ENCODE results near the gene HMGN1. TPM values are rescaled to one million over a fixed set of nuclear protein-coding genes. Genes with fewer than 3 reads are reported as not detected.

Gene HMGN1
- total RNA-seq, 2 experiments from 2014 or later: 441 to 449 TPM

DNA sequence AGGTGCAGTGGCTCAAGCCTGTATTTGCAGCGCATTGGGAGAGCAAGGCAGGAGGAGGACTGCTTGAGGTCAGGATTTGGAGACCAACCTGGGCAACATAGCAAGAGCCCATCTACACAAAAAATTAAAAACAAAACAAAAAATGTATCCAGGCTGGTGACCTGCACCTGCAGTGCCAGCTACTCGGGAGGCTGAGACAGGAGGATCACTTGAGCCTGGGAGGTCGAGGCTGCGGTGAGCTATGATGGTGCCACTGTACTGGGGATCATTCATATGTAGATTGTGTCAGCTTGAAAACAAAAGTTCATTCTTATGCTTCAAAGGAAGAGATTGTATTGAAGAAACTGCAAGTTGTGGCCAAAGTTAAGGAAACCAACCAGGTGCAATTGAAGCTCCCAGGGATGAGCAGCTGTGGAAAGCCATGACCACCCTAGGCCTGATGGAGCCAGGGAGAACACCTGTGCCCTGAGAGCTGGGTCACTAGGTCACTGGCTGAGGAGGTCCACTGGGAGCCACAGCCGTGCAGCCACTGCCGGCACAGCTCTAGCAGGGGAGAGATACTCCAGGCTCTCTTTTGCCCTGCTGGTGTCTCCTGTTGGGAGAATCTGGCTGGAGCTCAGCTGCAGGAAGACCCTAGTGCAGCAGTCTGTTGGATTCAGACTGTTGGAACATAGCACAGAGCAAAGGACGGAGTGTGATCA is 22.1 kb downstream of the HMGN1 start:
- Mint-ChIP-seq H3K27ac (no peak overlapping the region), H3K4me3 (no peak overlapping the region), H3K27me3 (no peaks in the 10 kb centered on the region), H3K36me3 (no peaks in the 10 kb centered on the region), H3K9me3 (no peaks in the 10 kb centered on the region), H3K4me1 (ENCODE audit: low read depth) (no peaks in the 10 kb centered on the region)
- CTCF ChIA-PET: no interaction called here
- no peak for DNase-seq
- POLR2A ChIA-PET: interaction anchor here (1.8 kb wide), 1 partner anchor 14 kb away, joined by 6 read pairs; the partner anchor contains the start of gene BRWD1
- intact Hi-C loops (cut with micrococcal nuclease): no loop called here

DNA sequence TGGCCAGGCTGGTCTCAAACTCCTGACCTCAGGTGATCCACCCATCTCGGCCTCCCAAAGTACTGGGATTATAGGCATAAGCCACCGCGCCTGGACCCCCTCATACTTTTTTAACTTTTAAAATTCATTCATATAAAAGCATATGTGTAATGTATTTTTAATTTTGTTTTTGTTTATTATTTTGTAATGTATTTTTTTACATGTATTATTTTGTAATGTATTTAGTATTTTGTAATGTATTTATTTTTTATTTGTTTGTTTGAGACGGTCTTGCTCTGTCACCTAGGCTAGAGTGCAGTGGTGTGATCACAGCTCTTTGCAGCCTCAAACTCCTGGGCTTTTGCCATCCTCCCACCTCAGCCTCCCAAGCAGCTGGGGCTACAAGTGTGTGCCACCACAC is 23.4 kb downstream of the HMGN1 start:
- intact Hi-C loops (cut with micrococcal nuclease): no loop called here
- no peaks in the 10 kb centered on the region for H3K27me3 Mint-ChIP-seq
- no peaks in the 10 kb centered on the region for H3K9me3 Mint-ChIP-seq
- CTCF ChIA-PET: no interaction called here
- POLR2A ChIA-PET: interaction anchor here (1.8 kb wide), 1 partner anchor 13 kb away, joined by 6 read pairs; the partner anchor contains the start of gene BRWD1
- no peaks in the 10 kb centered on the region for H3K36me3 Mint-ChIP-seq
- H3K4me3 Mint-ChIP-seq: no peak overlapping the region
- no peak overlapping the region for H3K27ac Mint-ChIP-seq
- no peak for DNase-seq
- no peaks in the 10 kb centered on the region for H3K4me1 Mint-ChIP-seq (ENCODE audit: low read depth)

DNA sequence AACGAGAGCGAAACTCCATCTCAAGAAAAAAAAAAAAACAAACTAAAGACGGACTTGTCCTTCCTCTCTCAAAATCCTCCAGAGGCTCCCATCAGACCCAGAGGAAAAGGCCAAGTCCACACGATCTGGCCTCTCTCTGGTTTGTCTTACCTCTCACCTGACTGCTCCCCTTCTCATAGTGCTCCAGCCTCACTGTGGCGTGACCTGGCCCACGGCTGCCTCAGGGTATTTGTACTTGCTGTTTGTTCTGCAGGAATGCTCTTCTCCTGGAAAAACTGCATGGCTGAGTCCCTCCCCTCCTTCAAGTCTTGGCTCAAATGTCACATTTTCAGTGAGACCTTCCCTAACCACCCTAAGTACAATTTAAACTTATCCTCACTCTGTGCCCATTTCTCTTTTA is 27.5 kb downstream of the HMGN1 start:
- Mint-ChIP-seq H3K27me3 (no peaks in the 10 kb centered on the region), H3K4me3 (no peak overlapping the region), H3K4me1 (ENCODE audit: low read depth) (peaks cover under 1% of the 10 kb centered on the region), H3K9me3 (no peaks in the 10 kb centered on the region), H3K27ac (no peak overlapping the region), H3K36me3 (no peaks in the 10 kb centered on the region)
- CTCF ChIA-PET: no interaction called here
- no peak for DNase-seq
- POLR2A ChIA-PET: no interaction called here
- intact Hi-C loops (cut with micrococcal nuclease): no loop called here

GRCh38 chr21:39319814-39320332 is 29.0 kb downstream of the HMGN1 start:
- Mint-ChIP-seq H3K36me3 (no peaks in the 10 kb centered on the region), H3K4me1 (ENCODE audit: low read depth) (peaks cover 11% of the 10 kb centered on the region), H3K4me3 (no peak overlapping the region), H3K27me3 (no peaks in the 10 kb centered on the region), H3K27ac (no peak overlapping the region), H3K9me3 (no peaks in the 10 kb centered on the region)
- POLR2A ChIA-PET: interaction anchor here (0.5 kb wide), 1 partner anchor 15 kb away, joined by 3 read pairs; no protein-coding TSS in a partner anchor
- intact Hi-C loops (cut with micrococcal nuclease): no loop called here
- CTCF ChIA-PET: no interaction called here
- no peak for DNase-seq

GRCh38 chr21:39319251-39319756 is 29.6 kb downstream of the HMGN1 start:
- intact Hi-C loops (cut with micrococcal nuclease): no loop called here
- no peak overlapping the region for H3K4me3 Mint-ChIP-seq
- ChIA-PET CTCF (no interaction called here), POLR2A (interaction anchor here (0.5 kb wide), 1 partner anchor 15 kb away, joined by 3 read pairs; no protein-coding TSS in a partner anchor)
- peaks cover 15% of the 10 kb centered on the region for H3K4me1 Mint-ChIP-seq (ENCODE audit: low read depth)
- H3K27me3 Mint-ChIP-seq: no peaks in the 10 kb centered on the region
- H3K9me3 Mint-ChIP-seq: no peaks in the 10 kb centered on the region
- no peak for DNase-seq
- H3K27ac Mint-ChIP-seq: no peak overlapping the region
- peaks cover 3% of the 10 kb centered on the region for H3K36me3 Mint-ChIP-seq

GRCh38 chr21:39318091-39318959 is 30.6 kb downstream of the HMGN1 start:
- intact Hi-C loops (cut with micrococcal nuclease): no loop called here
- no peaks in the 10 kb centered on the region for H3K9me3 Mint-ChIP-seq
- DNase-seq: no peak
- POLR2A ChIA-PET: no interaction called here
- H3K4me3 Mint-ChIP-seq: no peak overlapping the region
- CTCF ChIA-PET: no interaction called here
- no peak overlapping the region for H3K27ac Mint-ChIP-seq
- peaks cover 15% of the 10 kb centered on the region for H3K4me1 Mint-ChIP-seq (ENCODE audit: low read depth)
- H3K36me3 Mint-ChIP-seq: peaks cover 5% of the 10 kb centered on the region
- no peaks in the 10 kb centered on the region for H3K27me3 Mint-ChIP-seq

- Mint-ChIP-seq H3K27me3 (no peaks in the 10 kb centered on the region), H3K4me3 (no peak overlapping the region), H3K4me1 (ENCODE audit: low read depth) (peaks cover 15% of the 10 kb centered on the region), H3K27ac (no peak overlapping the region), H3K9me3 (no peaks in the 10 kb centered on the region), H3K36me3 (peaks cover 5% of the 10 kb centered on the region)
- CTCF ChIA-PET: interaction anchor here (0.9 kb wide), 1 partner anchor 32 kb away, joined by 3 read pairs; no protein-coding TSS in a partner anchor
- no peak for DNase-seq
- intact Hi-C loops (cut with micrococcal nuclease): no loop called here
- POLR2A ChIA-PET: interaction anchor here (0.7 kb wide), 1 partner anchor 31 kb away, joined by 3 read pairs; no protein-coding TSS in a partner anchor
Measured at GRCh38 chr21:39317134-39318090, 31.5 kb downstream of the HMGN1 start.

DNA sequence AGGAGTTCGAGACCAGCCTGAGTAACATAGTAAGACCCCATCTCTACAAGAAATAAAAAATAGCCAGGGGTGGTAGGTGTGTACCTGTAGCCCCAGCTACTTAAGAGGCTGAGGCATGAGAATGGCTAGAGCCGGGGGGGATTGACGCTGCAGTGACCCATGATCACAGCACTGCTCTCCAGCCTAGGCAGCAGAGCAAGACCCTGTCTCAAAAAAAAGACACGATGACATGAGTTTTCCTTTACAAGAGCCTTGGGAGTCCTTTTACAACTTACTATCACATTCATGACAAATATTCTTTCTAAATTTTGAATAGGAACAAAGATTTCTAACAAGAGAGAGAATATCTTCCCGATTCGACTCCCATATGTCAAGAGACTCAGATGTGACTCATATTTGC is 32.2 kb downstream of the HMGN1 start:
- POLR2A ChIA-PET: interaction anchor here (0.7 to 2.1 kb wide), 4 partner anchors 27 to 134 kb away, joined by 3 to 8 read pairs (median 3); partner anchors contain the start of gene PSMG1
- H3K4me1 Mint-ChIP-seq (ENCODE audit: low read depth): peaks cover 21% of the 10 kb centered on the region

GRCh38 chr21:39315603-39316445 is 33.1 kb downstream of the HMGN1 start:
- Mint-ChIP-seq H3K27me3 (no peaks in the 10 kb centered on the region), H3K4me1 (ENCODE audit: low read depth) (peaks cover 27% of the 10 kb centered on the region), H3K36me3 (peaks cover 17% of the 10 kb centered on the region), H3K27ac (peak overlapping the region; percentile 62), H3K9me3 (no peaks in the 10 kb centered on the region), H3K4me3 (no peak overlapping the region)
- intact Hi-C loops (cut with micrococcal nuclease): loop anchor here (1.0 kb wide), 1 partner anchor 548 kb away; no protein-coding TSS in a partner anchor
- CTCF ChIA-PET: interaction anchor here (1.7 kb wide), 1 partner anchor 32 kb away, joined by 6 read pairs; the partner anchor contains the start of gene HMGN1
- DNase-seq: peak; percentile 18
- POLR2A ChIA-PET: interaction anchor here (1.0 to 4.9 kb wide), 4 partner anchors 28 to 133 kb away, joined by 3 to 56 read pairs (median 6); partner anchors contain the start of genes HMGN1 and PSMG1

More for the DNA sequence above, 32.2 kb downstream of the HMGN1 start:
- Mint-ChIP-seq H3K36me3 (peaks cover 11% of the 10 kb centered on the region), H3K27ac (no peak overlapping the region), H3K27me3 (no peaks in the 10 kb centered on the region), H3K4me3 (no peak overlapping the region), H3K9me3 (no peaks in the 10 kb centered on the region)
- intact Hi-C loops (cut with micrococcal nuclease): loop anchor here (1.0 kb wide), 1 partner anchor 548 kb away; no protein-coding TSS in a partner anchor
- CTCF ChIA-PET: interaction anchor here (0.9 kb wide), 1 partner anchor 33 kb away, joined by 3 read pairs; no protein-coding TSS in a partner anchor
- DNase-seq: no peak

Data from activated CD4-positive, alpha-beta memory T cell treated with anti-CD3 and anti-CD28 coated beads for 36 hours (primary cell).